ENCODE results near the gene CDK14. TPM values are rescaled to one million over a fixed set of nuclear protein-coding genes. Genes with fewer than 3 reads are reported as not detected.

The CDK14 gene
- total RNA-seq, 4 donors from 2014 or later: 29.3 to 37.8 (median 33.0) TPM

DNA sequence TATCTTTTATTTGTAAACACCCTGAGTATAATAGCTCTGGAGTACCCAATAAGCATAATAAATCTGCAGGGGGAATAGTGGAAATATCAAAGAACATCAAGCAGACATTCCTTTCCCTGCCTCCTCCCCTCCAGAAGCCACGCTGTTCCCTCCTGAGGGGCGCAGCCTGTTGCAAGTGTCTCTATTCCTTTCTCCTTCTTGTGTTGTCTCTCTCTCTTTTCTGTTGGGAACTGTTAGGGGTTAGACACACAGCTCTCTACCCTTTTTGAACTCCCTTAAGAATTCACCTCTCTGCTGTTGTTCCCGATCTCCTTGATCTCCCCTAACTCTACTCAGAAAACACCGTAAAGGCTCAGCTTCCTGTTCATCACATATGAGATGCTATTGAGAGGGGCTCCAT lies 490.1 kb downstream of the CDK14 start:
- no peaks in the 10 kb centered on the region for H3K9me3 ChIP-seq
- TF ChIP-seq, protein P1, sequence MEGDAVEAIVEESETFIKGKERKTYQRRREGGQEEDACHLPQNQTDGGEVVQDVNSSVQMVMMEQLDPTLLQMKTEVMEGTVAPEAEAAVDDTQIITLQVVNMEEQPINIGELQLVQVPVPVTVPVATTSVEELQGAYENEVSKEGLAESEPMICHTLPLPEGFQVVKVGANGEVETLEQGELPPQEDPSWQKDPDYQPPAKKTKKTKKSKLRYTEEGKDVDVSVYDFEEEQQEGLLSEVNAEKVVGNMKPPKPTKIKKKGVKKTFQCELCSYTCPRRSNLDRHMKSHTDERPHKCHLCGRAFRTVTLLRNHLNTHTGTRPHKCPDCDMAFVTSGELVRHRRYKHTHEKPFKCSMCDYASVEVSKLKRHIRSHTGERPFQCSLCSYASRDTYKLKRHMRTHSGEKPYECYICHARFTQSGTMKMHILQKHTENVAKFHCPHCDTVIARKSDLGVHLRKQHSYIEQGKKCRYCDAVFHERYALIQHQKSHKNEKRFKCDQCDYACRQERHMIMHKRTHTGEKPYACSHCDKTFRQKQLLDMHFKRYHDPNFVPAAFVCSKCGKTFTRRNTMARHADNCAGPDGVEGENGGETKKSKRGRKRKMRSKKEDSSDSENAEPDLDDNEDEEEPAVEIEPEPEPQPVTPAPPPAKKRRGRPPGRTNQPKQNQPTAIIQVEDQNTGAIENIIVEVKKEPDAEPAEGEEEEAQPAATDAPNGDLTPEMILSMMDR (IDR thresholded peaks at IDR 0.05): no peak
- no peak for TF ChIP-seq POLR2A (IDR thresholded peaks at IDR 0.05)
- no peaks in the 10 kb centered on the region for H3K27me3 ChIP-seq
- H3K27ac ChIP-seq: no peak overlapping the region
- intact Hi-C loops (cut with DNase I): loop anchor here (10.0 kb wide), 1 partner anchor 549 kb away; no protein-coding TSS in a partner anchor
- H3K4me3 ChIP-seq (replicated peaks in 1 of 3): no peak overlapping the region
- no peaks in the 10 kb centered on the region for H3K36me3 ChIP-seq
- DNase-seq: no peak
- WGBS, 2 donors: 92 to 94% methylated on average over 4 of the region's 4 CpGs
- peaks cover 16 to 38% of the 10 kb centered on the region in 2 donors for H3K4me1 ChIP-seq

DNA sequence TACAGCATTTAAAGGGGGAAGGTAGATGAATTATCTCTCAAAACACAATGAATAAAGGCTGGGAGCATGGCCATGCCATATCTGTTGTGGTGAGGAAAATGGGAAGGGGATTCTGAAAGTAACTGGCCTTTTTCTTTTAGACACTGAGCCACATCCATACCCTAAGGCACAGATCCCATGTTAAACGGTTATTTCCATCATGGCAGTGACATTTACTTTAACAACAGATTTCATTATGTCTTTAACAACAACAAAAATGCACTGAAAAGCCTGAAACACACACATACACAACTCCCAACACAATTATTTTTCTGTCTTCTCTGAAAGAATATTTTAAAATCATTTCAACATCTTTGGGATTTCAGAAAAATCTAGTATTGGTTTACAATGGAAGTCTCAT lies 492.0 kb downstream of the CDK14 start:
- H3K4me1 ChIP-seq: peaks cover 12 to 21% of the 10 kb centered on the region in 2 donors
- 65 to 73% methylated on average over 1 of the region's 1 CpG for WGBS, 2 donors
- H3K27me3 ChIP-seq: no peaks in the 10 kb centered on the region
- no peak for DNase-seq
- intact Hi-C loops (cut with DNase I): loop anchor here (10.0 kb wide), 1 partner anchor 547 kb away; no protein-coding TSS in a partner anchor
- no peaks in the 10 kb centered on the region for H3K9me3 ChIP-seq
- no peak overlapping the region for H3K4me3 ChIP-seq (replicated peaks in 1 of 3)
- no peak for TF ChIP-seq POLR2A (IDR thresholded peaks at IDR 0.05)
- TF ChIP-seq, protein P1 (IDR thresholded peaks at IDR 0.05): no peak
- no peaks in the 10 kb centered on the region for H3K36me3 ChIP-seq
- H3K27ac ChIP-seq: no peak overlapping the region

DNA sequence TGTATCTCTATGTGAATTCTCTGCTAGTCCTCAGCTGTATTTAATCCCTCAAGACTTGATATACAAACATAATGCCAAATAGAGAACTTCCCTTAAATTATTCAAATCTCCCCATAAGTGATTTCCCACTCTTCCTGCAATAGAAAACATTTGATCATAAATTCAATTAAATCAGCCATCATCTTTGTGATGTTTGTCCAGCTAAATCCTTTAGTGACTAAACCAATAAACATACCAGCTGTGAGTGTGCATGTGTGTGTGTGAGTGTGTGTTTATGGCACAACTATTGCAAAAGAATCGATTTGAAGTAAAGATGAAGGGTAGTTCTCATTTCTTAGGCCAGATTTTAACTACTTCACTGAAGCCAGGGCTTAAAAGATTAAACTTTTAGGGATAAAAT lies 492.6 kb downstream of the CDK14 start:
- Histone ChIP-seq H3K36me3 (no peaks in the 10 kb centered on the region), H3K27ac (no peak overlapping the region), H3K9me3 (no peaks in the 10 kb centered on the region), H3K4me3 (replicated peaks in 1 of 3) (no peak overlapping the region), H3K27me3 (no peaks in the 10 kb centered on the region), H3K4me1 (peaks cover 12 to 16% of the 10 kb centered on the region in 2 donors)
- intact Hi-C loops (cut with DNase I): loop anchor here (10.0 kb wide), 1 partner anchor 546 kb away; no protein-coding TSS in a partner anchor
- no peak for DNase-seq
- WGBS, 2 donors: 89 to 91% methylated on average over 1 of the region's 1 CpG
- TF ChIP-seq, protein P1 (IDR thresholded peaks at IDR 0.05): no peak
- no peak for TF ChIP-seq POLR2A (IDR thresholded peaks at IDR 0.05)

DNA sequence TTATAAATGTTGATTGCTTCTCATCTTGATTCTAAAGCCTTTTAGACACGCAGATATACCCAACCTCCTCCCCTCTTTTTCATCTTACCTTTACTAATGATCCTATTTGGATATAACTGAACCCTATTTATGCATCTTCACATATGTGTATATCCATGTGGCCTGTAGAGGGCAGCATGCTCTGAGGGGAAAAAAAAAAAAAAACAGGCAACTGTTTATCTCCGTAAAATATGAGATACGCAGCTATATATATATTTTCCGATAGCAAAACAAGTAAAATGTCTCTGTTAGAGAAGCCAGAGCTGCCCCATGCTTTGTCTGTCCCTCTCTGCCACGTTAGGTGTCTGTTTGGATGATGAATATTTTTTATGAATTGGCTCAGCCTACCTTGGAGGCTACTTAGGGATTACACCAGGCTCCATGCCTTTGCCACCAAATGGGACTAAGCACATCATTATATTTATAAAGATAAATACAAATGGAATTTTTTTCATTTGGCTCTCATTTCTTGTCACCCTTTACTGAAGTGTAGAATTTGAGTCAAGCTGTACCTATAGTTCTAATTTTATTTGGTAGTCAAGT lies 493.4 kb downstream of the CDK14 start:
- intact Hi-C loops (cut with DNase I): loop anchor here (10.0 kb wide), 1 partner anchor 545 kb away; no protein-coding TSS in a partner anchor
- TF ChIP-seq, protein P1 (IDR thresholded peaks at IDR 0.05): peak; percentile 46 to 80 (median 64)
- TF ChIP-seq POLR2A (IDR thresholded peaks at IDR 0.05): no peak
- 10 to 12% methylated on average over 5 of the region's 5 CpGs for WGBS, 2 donors

DNA sequence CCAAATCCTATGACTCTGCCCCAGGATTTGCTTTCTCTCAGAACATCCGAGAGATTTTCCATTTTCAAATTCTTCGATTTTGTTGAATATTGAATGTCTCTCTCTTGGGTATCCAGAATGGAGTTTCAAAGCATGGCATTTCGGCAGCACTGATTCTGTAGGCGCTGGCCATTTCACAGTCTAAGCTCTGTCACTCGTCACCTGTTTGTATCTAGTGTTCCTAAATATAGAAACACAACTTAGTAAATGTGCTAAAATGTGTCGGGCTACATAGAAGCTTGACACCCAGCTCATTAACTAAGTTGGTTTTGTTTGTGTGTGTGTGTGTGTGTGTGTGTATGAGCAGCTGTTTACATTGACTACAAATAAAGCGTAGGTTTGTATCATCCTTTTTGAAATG lies 494.6 kb downstream of the CDK14 start:
- 95 to 98% methylated on average over 7 of the region's 7 CpGs for WGBS, 2 donors
- H3K36me3 ChIP-seq: no peaks in the 10 kb centered on the region
- H3K4me1 ChIP-seq: peaks cover 0 to 3% of the 10 kb centered on the region in 2 donors
- no peak overlapping the region for H3K4me3 ChIP-seq (replicated peaks in 1 of 3)
- DNase-seq: no peak
- no peak overlapping the region for H3K27ac ChIP-seq
- H3K27me3 ChIP-seq: no peaks in the 10 kb centered on the region
- intact Hi-C loops (cut with DNase I): no loop called here
- TF ChIP-seq, protein P1 (IDR thresholded peaks at IDR 0.05): no peak
- no peak for TF ChIP-seq POLR2A (IDR thresholded peaks at IDR 0.05)
- no peaks in the 10 kb centered on the region for H3K9me3 ChIP-seq

More for the DNA sequence above, 493.4 kb downstream of the CDK14 start:
- H3K4me1 ChIP-seq: peaks cover 4 to 8% of the 10 kb centered on the region in 2 donors
- no peaks in the 10 kb centered on the region for H3K27me3 ChIP-seq
- H3K36me3 ChIP-seq: no peaks in the 10 kb centered on the region
- H3K9me3 ChIP-seq: no peaks in the 10 kb centered on the region
- DNase-seq: peak in 1 of 2 donors; percentile 4
- H3K27ac ChIP-seq: no peak overlapping the region
- H3K4me3 ChIP-seq (replicated peaks in 1 of 3): peak overlapping the region in 1 of 3 donors; percentile 19
